Measurements from ENCODE around the gene ZMAT5. TPM values are rescaled to one million over a fixed set of nuclear protein-coding genes. Genes with fewer than 3 reads are reported as not detected.
"Not testable (repeated sequence)": the region's sequence is repeated elsewhere in the genome, so short reads cannot be mapped to it uniquely, and the experiment has no call there.

The ZMAT5 gene
- total RNA-seq, 6 donors from 2014 or later = 9.4 to 24.4 (median 22.4) TPM

GRCh38 chr22:29758068-29758622 lies 8.7 kb downstream of the ZMAT5 start:
- H3K4me3 ChIP-seq = no peak overlapping the region
- H3K27ac ChIP-seq = no peak overlapping the region
- TF ChIP-seq CTCF (IDR thresholded peaks at IDR 0.05) = no peak
- H3K9me3 ChIP-seq = no peaks in the 10 kb centered on the region
- DNase-seq (no peak), ATAC-seq (ENCODE audit: low FRiP score in 2 of 2) (no peak)
- H3K36me3 ChIP-seq = peaks cover 0 to 8% (median 1%) of the 10 kb centered on the region in 4 donors
- H3K27me3 ChIP-seq = no peaks in the 10 kb centered on the region
- no peaks in the 10 kb centered on the region for H3K4me1 ChIP-seq
- 79 to 92% methylated on average over 6 to 7 of the region's 7 CpGs for WGBS, 2 donors

- Histone ChIP-seq H3K9me3 (no peaks in the 10 kb centered on the region), H3K4me1 (no peaks in the 10 kb centered on the region), H3K27ac (no peak overlapping the region), H3K27me3 (no peaks in the 10 kb centered on the region), H3K36me3 (peaks cover 0 to 11% (median 1%) of the 10 kb centered on the region in 4 donors), H3K4me3 (no peak overlapping the region)
- no peak for TF ChIP-seq POLR2A (IDR thresholded peaks at IDR 0.05)
- ATAC-seq (ENCODE audit: low FRiP score in 2 of 2) (no peak), DNase-seq (no peak)
- 84 to 95% methylated on average over 3 of the region's 3 CpGs for WGBS, 2 donors
These were observed 9.7 kb downstream of the ZMAT5 start for GRCh38 chr22:29757096-29757495.

GRCh38 chr22:29756341-29756740 lies 10.5 kb downstream of the ZMAT5 start:
- Histone ChIP-seq H3K27ac (no peak overlapping the region), H3K36me3 (peaks cover 0 to 11% (median 1%) of the 10 kb centered on the region in 4 donors), H3K9me3 (no peaks in the 10 kb centered on the region), H3K4me3 (no peak overlapping the region), H3K4me1 (peaks cover 0 to 5% (median 0%) of the 10 kb centered on the region in 4 donors), H3K27me3 (no peaks in the 10 kb centered on the region)
- ATAC-seq (ENCODE audit: low FRiP score in 2 of 2) (no peak), DNase-seq (no peak)
- TF ChIP-seq CTCF (IDR thresholded peaks at IDR 0.05) (no peak), POLR2A (IDR thresholded peaks at IDR 0.05) (no peak), EP300 (IDR thresholded peaks at IDR 0.05) (no peak)
- 84 to 97% methylated on average over 5 to 7 of the region's 7 CpGs for WGBS, 2 donors

GRCh38 chr22:29755889-29756288 lies 10.9 kb downstream of the ZMAT5 start:
- WGBS, 2 donors = 94 to 95% methylated on average over 9 of the region's 9 CpGs
- ATAC-seq (ENCODE audit: low FRiP score in 2 of 2) = no peak
- Histone ChIP-seq H3K27ac (no peak overlapping the region), H3K27me3 (no peaks in the 10 kb centered on the region), H3K4me3 (no peak overlapping the region), H3K9me3 (no peaks in the 10 kb centered on the region), H3K4me1 (peaks cover 0 to 5% (median 0%) of the 10 kb centered on the region in 4 donors), H3K36me3 (peaks cover 0 to 11% (median 1%) of the 10 kb centered on the region in 4 donors)
- TF ChIP-seq CTCF (IDR thresholded peaks at IDR 0.05) = no peak
- no peak for TF ChIP-seq POLR2AphosphoS5 (IDR thresholded peaks at IDR 0.05)
- TF ChIP-seq EP300 (IDR thresholded peaks at IDR 0.05) = no peak
- TF ChIP-seq POLR2A (IDR thresholded peaks at IDR 0.05) = no peak
- no peak for DNase-seq

- H3K36me3 ChIP-seq = peaks cover 0 to 11% (median 1%) of the 10 kb centered on the region in 4 donors
- H3K27ac ChIP-seq; H3K4me3 ChIP-seq; ATAC-seq (ENCODE audit: low FRiP score in 2 of 2); H3K9me3 ChIP-seq; H3K27me3 ChIP-seq; H3K4me1 ChIP-seq; DNase-seq: not testable (repeated sequence)
- 85 to 96% methylated on average over 11 of the region's 11 CpGs for WGBS, 2 donors
These were observed 12.0 kb downstream of the ZMAT5 start for GRCh38 chr22:29754658-29755395.
